GM19468 (cell line): Measurements from ENCODE around the gene ATP8B2.
A peak's percentile ranks its signal among the peaks of the same experiment; 100 is the strongest.
"Not testable (repeated sequence)": the region's sequence is repeated elsewhere in the genome, so short reads cannot be mapped to it uniquely, and the experiment has no call there.

ENCODE experiments used
- ATAC-seq: cut with Tn5 transposase; IDR thresholded peaks from one replicate; pipeline ENCODE4 v1.9.1; 2021; ENCODE audit warnings: mild to moderate bottlenecking, moderate library complexity, moderate number of reproducible peaks; ENCODE audit not compliant: unreplicated experiment; ENCODE audit errors: extremely low read depth

Gene ATP8B2

GRCh38 chr1:154320882-154321608 lies 4.3 kb upstream of the ATP8B2 start, which contains the start of gene AQP10:
Gene AQP10 (plus strand): TSS chr1:154321093. CDS start chr1:154321156, 63 bp downstream.
- no peak for ATAC-seq

GRCh38 chr1:154321609-154321934 lies 3.8 kb upstream of the ATP8B2 start:
- not testable (repeated sequence) for ATAC-seq

GRCh38 chr1:154323493-154323892 lies 1.8 kb upstream of the ATP8B2 start:
- ATAC-seq: no peak

GRCh38 chr1:154324241-154324640 lies 1.1 kb upstream of the ATP8B2 start:
- no peak for ATAC-seq

GRCh38 chr1:154325583-154326545 lies 539 bp downstream of the ATP8B2 start:
- no peak for ATAC-seq

GRCh38 chr1:154326546-154327465 lies 1.5 kb downstream of the ATP8B2 start:
- ATAC-seq: no peak

GRCh38 chr1:154327466-154328317 lies 2.4 kb downstream of the ATP8B2 start:
- ATAC-seq: no peak

- no peak for ATAC-seq
These were observed 3.2 kb downstream of the ATP8B2 start for GRCh38 chr1:154328318-154329151.

GRCh38 chr1:154329152-154329521 lies 3.8 kb downstream of the ATP8B2 start:
- ATAC-seq: no peak

GRCh38 chr1:154329551-154330131 lies 4.3 kb downstream of the ATP8B2 start:
- no peak for ATAC-seq

- no peak for ATAC-seq
These were observed 5.3 kb downstream of the ATP8B2 start for GRCh38 chr1:154330669-154331068.

- ATAC-seq: no peak
These were observed 9.0 kb downstream of the ATP8B2 start for GRCh38 chr1:154334079-154335024.

GRCh38 chr1:154335025-154335714 lies 9.8 kb downstream of the ATP8B2 start:
- peak; percentile 32 for ATAC-seq

GRCh38 chr1:154337253-154337894 lies 12.0 kb downstream of the ATP8B2 start:
- ATAC-seq: no peak

- ATAC-seq: no peak
These were observed 13.6 kb downstream of the ATP8B2 start for GRCh38 chr1:154338875-154339274.

GRCh38 chr1:154341366-154341765 lies 16.0 kb downstream of the ATP8B2 start:
- ATAC-seq: not testable (repeated sequence)
